GM23338 (cell line): ENCODE measurements around the gene LAPTM5.

Experiments
- CREB1 ChIP-seq: fragments of 250-450 bp; sonication (Bioruptor Pico); IDR thresholded peaks from 2 replicates; pipeline ENCODE4 v1.5.0; 2020; ENCODE audit warnings: low read depth, mild to moderate bottlenecking, moderate library complexity
- CTCF ChIP-seq, 2 experiments: fragments of 200-600 bp in 1 of 2; sonication (generic) in 1 of 2; conservative IDR thresholded peaks; 2 replicates each; pipeline versions ENCODE4 v1.5.1 to v1.6.1; 2016 to 2017; ENCODE audit warnings: antibody characterized with exemption in 2 of 2, low read depth in 2 of 2, mild to moderate bottlenecking in 2 of 2, moderate library complexity in 1 of 2
- EZH2 ChIP-seq: fragments of 200-600 bp; sonication (generic); IDR thresholded peaks from one replicate; pipeline ENCODE4 v1.8.0; 2017; ENCODE audit warnings: antibody characterized with exemption, mild to moderate bottlenecking, low read depth; ENCODE audit not compliant: unreplicated experiment
- EZH2phosphoT487 ChIP-seq: fragments of 200-600 bp; sonication (generic); IDR thresholded peaks from one replicate; pipeline ENCODE4 v1.8.1; 2018; ENCODE audit warnings: antibody characterized with exemption; ENCODE audit not compliant: unreplicated experiment
- JUNB ChIP-seq: IDR thresholded peaks from one replicate; pipeline ENCODE4 v1.6.1; 2016; ENCODE audit warnings: antibody characterized with exemption; ENCODE audit not compliant: unreplicated experiment
- POLR2AphosphoS5 ChIP-seq: IDR thresholded peaks from 2 replicates; pipeline ENCODE4 v1.6.1; 2016; ENCODE audit warnings: antibody characterized with exemption, low read depth
- REST ChIP-seq: IDR thresholded peaks from one replicate; pipeline ENCODE4 v1.6.1; 2018; ENCODE audit warnings: antibody characterized with exemption; ENCODE audit not compliant: unreplicated experiment

GRCh38 chr1:30689901-30690645, 67.5 kb downstream of the LAPTM5 start:
- no peak for TF ChIP-seq POLR2AphosphoS5
- no peak for TF ChIP-seq CTCF (conservative IDR thresholded peaks at IDR 0.05; ENCODE audit: low read depth in 2 of 2)
- TF ChIP-seq JUNB, result no peak
- TF ChIP-seq REST, result no peak
- no peak for TF ChIP-seq EZH2
- no peak for TF ChIP-seq CREB1 (CRISPR knock-in tag)
- TF ChIP-seq EZH2phosphoT487, result no peak
